ENCODE results near the gene SEMA5A.

The SEMA5A gene

GRCh38 chr5:9284272-9284671 is 261.6 kb downstream of the SEMA5A start:
- DNase-seq: no peak

DNA sequence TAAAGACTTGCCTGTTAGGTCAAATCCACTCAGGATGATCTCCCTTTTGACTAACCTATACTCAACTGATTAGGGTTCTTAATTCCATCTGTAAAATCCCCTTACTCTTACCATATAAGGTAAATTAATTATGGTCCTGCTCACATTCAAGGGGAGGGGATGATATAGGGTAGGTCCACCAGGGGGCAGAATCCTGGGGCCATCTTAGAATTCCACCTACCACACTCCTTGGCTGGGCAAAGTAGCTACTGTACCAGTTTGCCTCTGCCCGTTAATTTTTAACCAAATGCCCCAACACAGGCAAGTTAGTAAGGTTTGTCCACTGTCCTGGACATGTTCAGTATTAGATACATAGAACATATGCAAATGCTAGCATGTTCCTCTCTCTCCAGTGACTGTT is 262.4 kb downstream of the SEMA5A start:
- no peak for DNase-seq

DNA sequence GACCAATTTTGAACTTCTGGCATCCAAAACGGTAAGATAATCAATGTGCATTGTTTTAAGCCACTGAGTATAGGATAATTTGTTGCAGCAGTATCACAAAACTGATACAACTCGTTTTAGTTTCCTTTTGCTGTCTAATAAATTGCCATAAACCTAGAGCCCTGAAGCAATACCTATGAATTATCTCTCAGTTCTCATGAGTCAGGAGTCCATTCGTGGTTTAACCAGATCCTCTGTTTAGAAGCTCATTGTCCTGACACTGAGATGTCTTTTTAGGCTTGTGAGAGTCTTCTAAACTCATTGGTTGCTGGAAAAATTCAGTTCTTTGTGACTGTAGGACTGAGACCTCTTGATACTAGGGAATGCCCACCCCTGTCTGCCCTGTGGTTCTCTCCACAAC is 262.9 kb downstream of the SEMA5A start:
- no peak for DNase-seq

- no peak for DNase-seq
These were observed 263.7 kb downstream of the SEMA5A start for GRCh38 chr5:9282211-9282610.

GRCh38 chr5:9279774-9280173 is 266.1 kb downstream of the SEMA5A start:
- DNase-seq: no peak

GRCh38 chr5:9278921-9279603 is 266.8 kb downstream of the SEMA5A start:
- DNase-seq: no peak

DNA sequence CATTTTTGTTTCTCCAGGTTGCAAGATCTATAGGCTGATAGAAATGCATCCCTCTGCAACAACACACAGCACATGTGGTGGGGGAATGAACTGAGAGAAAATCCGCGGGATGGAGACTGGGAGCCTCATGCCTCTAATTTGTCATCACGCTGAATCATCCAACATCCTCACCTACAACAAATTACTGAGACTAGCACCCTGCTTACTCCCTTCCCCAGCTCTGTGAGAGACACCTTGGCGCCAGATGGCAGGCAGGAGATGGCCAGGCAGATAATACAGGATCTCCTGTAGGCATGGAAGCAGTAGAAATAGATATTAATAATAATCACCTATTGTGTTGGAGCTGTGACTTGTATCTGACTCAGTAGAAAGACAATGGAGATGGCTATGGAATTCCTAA is 276.9 kb downstream of the SEMA5A start:
- DNase-seq: no peak

- no peak for DNase-seq
These were observed 277.6 kb downstream of the SEMA5A start for GRCh38 chr5:9268226-9268625.

DNA sequence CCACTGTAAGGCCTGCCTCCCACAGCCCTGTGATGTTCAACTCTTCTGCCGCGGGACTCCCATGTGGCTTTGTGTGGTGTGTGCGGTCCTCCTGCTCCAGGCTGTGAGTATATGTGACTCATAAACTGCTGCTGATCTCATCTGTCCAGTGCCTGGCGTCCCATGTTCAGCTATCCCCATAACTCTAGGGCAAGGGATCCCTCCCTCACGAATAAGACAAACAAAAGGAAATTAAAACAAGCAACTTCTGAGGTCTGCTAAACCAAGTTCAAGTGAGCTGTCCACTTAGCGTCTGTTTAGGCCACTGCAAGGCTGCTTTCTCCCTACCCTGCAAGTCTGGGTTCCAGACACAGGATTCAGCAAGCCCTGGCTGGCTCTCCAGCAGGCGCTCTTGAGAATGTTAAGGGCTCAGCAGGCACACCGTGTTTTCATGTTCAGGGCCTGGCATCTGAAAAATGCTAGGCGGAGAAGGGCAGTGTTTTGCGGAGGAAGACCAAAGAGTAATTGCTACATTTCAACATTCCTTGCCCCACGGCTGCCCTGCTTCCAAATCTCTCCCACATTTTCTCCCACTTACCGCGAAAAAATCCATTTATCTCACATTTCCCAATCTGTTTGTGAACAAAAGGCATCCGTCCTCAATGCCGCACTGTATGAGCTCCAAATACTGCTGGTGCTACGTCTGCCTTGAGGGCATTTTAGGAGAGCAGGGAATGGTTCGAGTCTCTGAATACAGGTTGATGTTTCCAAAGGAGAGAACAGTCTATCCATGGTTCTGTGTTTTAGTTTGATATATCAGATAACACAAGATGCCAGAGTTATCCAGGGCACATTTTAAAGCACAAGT is 280.2 kb downstream of the SEMA5A start:
- no peak for DNase-seq

DNA sequence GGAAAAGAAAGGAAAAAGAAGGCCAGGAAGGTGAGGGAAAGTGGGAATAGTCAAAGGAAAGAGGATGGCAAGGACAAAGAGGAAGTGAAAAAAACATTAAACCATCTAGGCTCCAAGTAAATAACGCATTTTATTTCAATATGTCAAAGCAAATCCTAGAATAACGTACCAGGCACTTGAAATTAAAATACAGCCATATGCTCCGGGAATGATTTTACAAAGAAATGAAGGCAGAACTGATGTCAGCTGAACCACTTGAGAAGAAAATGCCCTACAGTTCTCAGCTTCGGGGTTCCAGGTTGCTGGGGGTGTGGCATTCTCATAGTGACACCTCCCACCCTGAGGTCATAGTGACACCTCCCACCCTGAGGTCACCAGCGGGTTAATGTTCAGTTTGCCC is 281.6 kb downstream of the SEMA5A start:
- DNase-seq: no peak

DNA sequence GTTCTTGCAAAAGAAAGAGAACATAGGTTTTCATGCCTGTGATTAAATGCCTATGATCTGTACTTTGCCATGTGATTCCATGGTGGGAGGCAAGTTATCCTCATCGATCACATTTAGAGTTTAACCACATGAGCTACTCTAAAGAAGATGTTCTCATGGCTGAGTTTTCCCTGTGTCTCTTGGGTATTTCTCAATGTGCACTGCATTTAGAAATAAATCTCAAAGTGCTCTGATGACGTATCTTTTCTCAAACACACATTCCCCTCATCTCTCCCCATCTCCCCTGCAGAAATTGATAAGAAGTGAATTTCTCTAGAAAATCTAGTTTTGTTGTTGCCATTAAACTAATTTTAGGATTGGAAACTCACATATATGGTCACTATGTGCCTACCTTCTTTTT is 282.2 kb downstream of the SEMA5A start:
- DNase-seq: no peak

GRCh38 chr5:9251379-9251980 is 294.4 kb downstream of the SEMA5A start:
- no peak for DNase-seq

DNA sequence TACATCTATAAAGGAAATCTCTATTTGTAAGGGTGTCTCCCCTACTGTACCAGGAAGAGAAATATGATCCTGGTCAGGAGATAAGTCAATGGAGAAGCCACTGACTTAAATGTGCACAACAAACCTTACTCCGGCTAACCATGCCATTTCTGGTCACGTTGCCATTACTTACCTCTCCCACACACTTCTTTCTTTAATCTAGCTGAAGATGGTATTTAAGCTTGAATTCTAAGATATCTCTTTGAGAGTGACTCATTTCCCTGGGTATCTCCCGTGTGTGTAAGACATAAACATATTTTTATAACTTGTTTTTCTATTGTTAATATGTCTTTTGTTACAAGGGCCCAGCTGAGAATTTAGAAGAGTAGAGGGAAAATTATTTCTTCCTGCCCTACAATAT is 296.6 kb downstream of the SEMA5A start:
- no peak for DNase-seq

DNA sequence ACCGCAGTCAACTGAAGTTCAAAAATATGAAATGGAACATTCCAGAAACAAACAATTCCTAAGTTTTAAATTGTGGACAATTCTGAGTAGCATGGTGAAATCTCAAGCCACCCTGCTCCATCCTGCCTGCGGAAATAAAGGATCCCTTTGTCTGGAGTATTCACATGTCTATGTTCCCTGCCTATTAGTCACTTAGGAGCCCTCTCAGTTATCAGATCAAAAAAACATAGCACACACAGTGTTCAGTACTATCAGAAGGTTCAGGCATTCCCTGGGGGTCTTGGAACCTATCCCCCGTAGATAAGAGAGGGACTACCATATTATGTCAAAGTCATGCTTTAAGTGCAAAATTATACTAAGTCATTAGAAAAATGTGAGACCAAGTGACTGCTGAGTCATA is 300.8 kb downstream of the SEMA5A start:
- peak in 1 of 56 donors; percentile 4 for DNase-seq

- no peak for DNase-seq
These were observed 301.5 kb downstream of the SEMA5A start for GRCh38 chr5:9244417-9244816.

- no peak for DNase-seq
These were observed 304.2 kb downstream of the SEMA5A start for GRCh38 chr5:9241479-9242305.

GRCh38 chr5:9240431-9240830 is 305.4 kb downstream of the SEMA5A start:
- no peak for DNase-seq

DNA sequence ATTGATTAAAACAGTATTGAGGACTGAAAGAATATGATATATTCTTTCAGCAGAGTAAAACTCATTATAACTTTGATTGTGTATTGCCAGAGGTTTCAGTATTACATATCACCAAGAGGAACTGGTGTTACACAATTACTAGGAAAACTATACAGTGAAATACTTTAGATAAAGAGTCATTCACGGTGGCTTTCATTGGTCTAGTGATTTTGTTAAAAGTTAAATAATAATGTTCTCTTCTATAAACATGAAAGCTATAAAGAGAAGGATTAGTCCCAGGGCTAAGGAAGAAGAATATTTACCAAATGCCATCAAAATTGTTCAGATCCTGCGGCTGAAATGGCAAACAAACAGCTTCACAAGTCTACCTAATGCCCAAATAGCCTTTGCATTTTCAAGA is 306.2 kb downstream of the SEMA5A start:
- no peak for DNase-seq

GRCh38 chr5:9239071-9239470 is 306.8 kb downstream of the SEMA5A start:
- no peak for DNase-seq

- no peak for DNase-seq
These were observed 312.2 kb downstream of the SEMA5A start for GRCh38 chr5:9233712-9234111.

- no peak for DNase-seq
These were observed 312.8 kb downstream of the SEMA5A start for GRCh38 chr5:9233035-9233434.

GRCh38 chr5:9231842-9232241 is 314.0 kb downstream of the SEMA5A start:
- no peak for DNase-seq

All from amygdala (tissue), 56 donors.